Measurements from ENCODE around the gene OR2T34. TPM values are rescaled to one million over a fixed set of nuclear protein-coding genes. Genes with fewer than 3 reads are reported as not detected.
"Not testable (repeated sequence)": the region's sequence is repeated elsewhere in the genome, so short reads cannot be mapped to it uniquely, and the experiment has no call there.

The OR2T34 gene
- total RNA-seq (not detected), polyA plus RNA-seq (not detected)

GRCh38 chr1:248574657-248575056 is at the start of gene OR2T34:
TSS of gene OR2T34 (minus strand) at chr1:248574757. CDS start at chr1:248574757, 0 bp downstream.
- not testable (repeated sequence) for H3K4me1 ChIP-seq (ENCODE audit: insufficient read depth); H3K36me3 ChIP-seq (ENCODE audit: insufficient read depth); H3K4me3 ChIP-seq (ENCODE audit: low read depth, low read length); H3K27ac ChIP-seq (ENCODE audit: low read depth); DNase-seq (ENCODE audit: extremely low spot score)
- WGBS: 87% methylated on average over 3 of the region's 3 CpGs

GRCh38 chr1:248622570-248623001 is 48.0 kb upstream of the OR2T34 start:
- H3K4me1 ChIP-seq (ENCODE audit: insufficient read depth): no peaks in the 10 kb centered on the region
- H3K36me3 ChIP-seq (ENCODE audit: insufficient read depth): no peaks in the 10 kb centered on the region
- H3K4me3 ChIP-seq (ENCODE audit: low read depth, low read length): no peak overlapping the region
- H3K27ac ChIP-seq (ENCODE audit: low read depth): no peak overlapping the region
- 66% methylated on average over 4 of the region's 4 CpGs for WGBS
- no peak for DNase-seq (ENCODE audit: extremely low spot score)

GRCh38 chr1:248621770-248622169 is 47.2 kb upstream of the OR2T34 start:
- H3K4me3 ChIP-seq (ENCODE audit: low read depth, low read length): no peak overlapping the region
- H3K36me3 ChIP-seq (ENCODE audit: insufficient read depth): no peaks in the 10 kb centered on the region
- no peak overlapping the region for H3K27ac ChIP-seq (ENCODE audit: low read depth)
- 69% methylated on average over 7 of the region's 7 CpGs for WGBS
- no peak for DNase-seq (ENCODE audit: extremely low spot score)
- H3K4me1 ChIP-seq (ENCODE audit: insufficient read depth): no peaks in the 10 kb centered on the region

- peak; percentile 4 for DNase-seq (ENCODE audit: extremely low spot score)
- Histone ChIP-seq H3K27ac (ENCODE audit: low read depth) (no peak overlapping the region), H3K4me3 (ENCODE audit: low read depth, low read length) (no peak overlapping the region), H3K36me3 (ENCODE audit: insufficient read depth) (no peaks in the 10 kb centered on the region), H3K4me1 (ENCODE audit: insufficient read depth) (no peaks in the 10 kb centered on the region)
- WGBS: 4% methylated on average over 3 of the region's 3 CpGs
Measured at GRCh38 chr1:248618878-248619277, 44.3 kb upstream of the OR2T34 start.

GRCh38 chr1:248618119-248618518 is 43.6 kb upstream of the OR2T34 start:
- DNase-seq (ENCODE audit: extremely low spot score): no peak
- WGBS: 71% methylated on average over 7 of the region's 7 CpGs
- no peak overlapping the region for H3K27ac ChIP-seq (ENCODE audit: low read depth)
- no peak overlapping the region for H3K4me3 ChIP-seq (ENCODE audit: low read depth, low read length)
- no peaks in the 10 kb centered on the region for H3K36me3 ChIP-seq (ENCODE audit: insufficient read depth)
- H3K4me1 ChIP-seq (ENCODE audit: insufficient read depth): no peaks in the 10 kb centered on the region

GRCh38 chr1:248613742-248614141 is 39.2 kb upstream of the OR2T34 start:
- Histone ChIP-seq H3K27ac (ENCODE audit: low read depth) (no peak overlapping the region), H3K4me3 (ENCODE audit: low read depth, low read length) (no peak overlapping the region), H3K36me3 (ENCODE audit: insufficient read depth) (no peaks in the 10 kb centered on the region), H3K4me1 (ENCODE audit: insufficient read depth) (no peaks in the 10 kb centered on the region)
- 67% methylated on average over 1 of the region's 1 CpG for WGBS
- DNase-seq (ENCODE audit: extremely low spot score): no peak

- no peaks in the 10 kb centered on the region for H3K4me1 ChIP-seq (ENCODE audit: insufficient read depth)
- no peak overlapping the region for H3K27ac ChIP-seq (ENCODE audit: low read depth)
- no peaks in the 10 kb centered on the region for H3K36me3 ChIP-seq (ENCODE audit: insufficient read depth)
- WGBS: 76% methylated on average over 4 of the region's 4 CpGs
- H3K4me3 ChIP-seq (ENCODE audit: low read depth, low read length): no peak overlapping the region
- DNase-seq (ENCODE audit: extremely low spot score): no peak
Measured at GRCh38 chr1:248611883-248612414, 37.4 kb upstream of the OR2T34 start.

- no peak overlapping the region for H3K27ac ChIP-seq (ENCODE audit: low read depth)
- H3K4me1 ChIP-seq (ENCODE audit: insufficient read depth): no peaks in the 10 kb centered on the region
- WGBS: 46% methylated on average over 3 of the region's 3 CpGs
- H3K4me3 ChIP-seq (ENCODE audit: low read depth, low read length): no peak overlapping the region
- H3K36me3 ChIP-seq (ENCODE audit: insufficient read depth): no peaks in the 10 kb centered on the region
- DNase-seq (ENCODE audit: extremely low spot score): no peak
Measured at GRCh38 chr1:248610301-248610700, 35.7 kb upstream of the OR2T34 start.

GRCh38 chr1:248599396-248599795 is 24.8 kb upstream of the OR2T34 start:
- no peak overlapping the region for H3K27ac ChIP-seq (ENCODE audit: low read depth)
- no peaks in the 10 kb centered on the region for H3K4me1 ChIP-seq (ENCODE audit: insufficient read depth)
- DNase-seq (ENCODE audit: extremely low spot score): no peak
- no peaks in the 10 kb centered on the region for H3K36me3 ChIP-seq (ENCODE audit: insufficient read depth)
- no peak overlapping the region for H3K4me3 ChIP-seq (ENCODE audit: low read depth, low read length)
- WGBS: 79% methylated on average over 8 of the region's 8 CpGs

- Histone ChIP-seq H3K36me3 (ENCODE audit: insufficient read depth) (no peaks in the 10 kb centered on the region), H3K4me1 (ENCODE audit: insufficient read depth) (no peaks in the 10 kb centered on the region), H3K27ac (ENCODE audit: low read depth) (no peak within 1 kb of the TSS), H3K4me3 (ENCODE audit: low read depth, low read length) (no peak within 1 kb of the TSS)
- DNase-seq (ENCODE audit: extremely low spot score): no peak
- WGBS: 85% methylated on average over 6 of the region's 6 CpGs
Measured at GRCh38 chr1:248597589-248597988, 23.0 kb upstream of the OR2T34 start, which contains the start of gene OR2T10. TSS of gene OR2T10 (minus strand) at chr1:248597700. CDS start at chr1:248593768, 3,932 bp downstream.

GRCh38 chr1:248596615-248597014 is 22.1 kb upstream of the OR2T34 start:
- WGBS: 79% methylated on average over 2 of the region's 2 CpGs
- Histone ChIP-seq H3K4me1 (ENCODE audit: insufficient read depth) (no peaks in the 10 kb centered on the region), H3K4me3 (ENCODE audit: low read depth, low read length) (no peak overlapping the region), H3K27ac (ENCODE audit: low read depth) (no peak overlapping the region), H3K36me3 (ENCODE audit: insufficient read depth) (no peaks in the 10 kb centered on the region)
- DNase-seq (ENCODE audit: extremely low spot score): no peak

GRCh38 chr1:248593226-248593625 is 18.7 kb upstream of the OR2T34 start:
- 90% methylated on average over 5 of the region's 5 CpGs for whole genome bisulfite sequencing
- no peak overlapping the region for H3K4me3 ChIP-seq (ENCODE audit: low read depth, low read length)

GRCh38 chr1:248592655-248593054 is 18.1 kb upstream of the OR2T34 start:
- no peak for DNase-seq (ENCODE audit: extremely low spot score)
- no peaks in the 10 kb centered on the region for H3K4me1 ChIP-seq (ENCODE audit: insufficient read depth)
- no peak overlapping the region for H3K27ac ChIP-seq (ENCODE audit: low read depth)
- WGBS: 71% methylated on average over 1 of the region's 1 CpG
- no peak overlapping the region for H3K4me3 ChIP-seq (ENCODE audit: low read depth, low read length)
- no peaks in the 10 kb centered on the region for H3K36me3 ChIP-seq (ENCODE audit: insufficient read depth)

More at GRCh38 chr1:248593226-248593625, 18.7 kb upstream of the OR2T34 start:
- Histone ChIP-seq H3K27ac (ENCODE audit: low read depth) (no peak overlapping the region), H3K4me1 (ENCODE audit: insufficient read depth) (no peaks in the 10 kb centered on the region), H3K36me3 (ENCODE audit: insufficient read depth) (no peaks in the 10 kb centered on the region)
- no peak for DNase-seq (ENCODE audit: extremely low spot score)

GRCh38 chr1:248590055-248590454 is 15.5 kb upstream of the OR2T34 start:
- Histone ChIP-seq H3K36me3 (ENCODE audit: insufficient read depth) (no peaks in the 10 kb centered on the region), H3K27ac (ENCODE audit: low read depth) (no peak overlapping the region), H3K4me1 (ENCODE audit: insufficient read depth) (no peaks in the 10 kb centered on the region), H3K4me3 (ENCODE audit: low read depth, low read length) (no peak overlapping the region)
- DNase-seq (ENCODE audit: extremely low spot score): no peak
- 91% methylated on average over 17 of the region's 17 CpGs for WGBS

- Histone ChIP-seq H3K4me3 (ENCODE audit: low read depth, low read length) (no peak overlapping the region), H3K36me3 (ENCODE audit: insufficient read depth) (no peaks in the 10 kb centered on the region), H3K27ac (ENCODE audit: low read depth) (no peak overlapping the region), H3K4me1 (ENCODE audit: insufficient read depth) (no peaks in the 10 kb centered on the region)
- WGBS: 79% methylated on average over 3 of the region's 3 CpGs
- no peak for DNase-seq (ENCODE audit: extremely low spot score)
Measured at GRCh38 chr1:248589334-248589733, 14.8 kb upstream of the OR2T34 start.
